HG02973 (cell line): ENCODE results near the gene PTPRG.
"Not testable (repeated sequence)": the region's sequence is repeated elsewhere in the genome, so short reads cannot be mapped to it uniquely, and the experiment has no call there.

Source experiments
- ATAC-seq: cut with Tn5 transposase; IDR thresholded peaks from one replicate; pipeline ENCODE4 v1.9.1; 2021; ENCODE audit warnings: moderate library complexity; ENCODE audit not compliant: unreplicated experiment

PTPRG gene

DNA sequence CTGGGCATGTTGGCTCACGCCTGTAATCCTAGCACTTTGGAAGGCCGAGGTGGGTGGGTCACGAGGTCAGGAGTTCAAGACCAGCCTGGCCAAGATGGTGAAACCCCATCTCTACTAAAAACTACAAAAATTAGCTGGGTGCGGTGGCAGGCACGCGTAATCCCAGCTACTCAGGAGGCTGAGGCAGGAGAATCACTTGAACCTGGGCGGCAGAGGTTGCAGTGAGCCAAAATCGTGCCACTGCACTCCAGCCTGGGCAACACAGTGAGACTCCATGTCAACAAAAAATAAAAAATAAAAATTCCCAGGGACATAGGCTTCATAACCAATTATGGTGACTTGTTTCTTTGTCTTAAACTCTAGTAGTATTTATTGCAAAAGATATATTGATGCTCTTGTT lies 155.3 kb downstream of the PTPRG start:
- ATAC-seq = not testable (repeated sequence)

GRCh38 chr3:61718565-61718964 lies 157.2 kb downstream of the PTPRG start:
- ATAC-seq = no peak

- ATAC-seq = no peak
These were observed 158.1 kb downstream of the PTPRG start for GRCh38 chr3:61719278-61719977.

GRCh38 chr3:61723038-61723437 lies 161.7 kb downstream of the PTPRG start:
- ATAC-seq = no peak

GRCh38 chr3:61724183-61724582 lies 162.8 kb downstream of the PTPRG start:
- ATAC-seq = peak; percentile 60

- no peak for ATAC-seq
These were observed 163.4 kb downstream of the PTPRG start for GRCh38 chr3:61724801-61725200.

GRCh38 chr3:61725851-61726333 lies 164.5 kb downstream of the PTPRG start:
- no peak for ATAC-seq

DNA sequence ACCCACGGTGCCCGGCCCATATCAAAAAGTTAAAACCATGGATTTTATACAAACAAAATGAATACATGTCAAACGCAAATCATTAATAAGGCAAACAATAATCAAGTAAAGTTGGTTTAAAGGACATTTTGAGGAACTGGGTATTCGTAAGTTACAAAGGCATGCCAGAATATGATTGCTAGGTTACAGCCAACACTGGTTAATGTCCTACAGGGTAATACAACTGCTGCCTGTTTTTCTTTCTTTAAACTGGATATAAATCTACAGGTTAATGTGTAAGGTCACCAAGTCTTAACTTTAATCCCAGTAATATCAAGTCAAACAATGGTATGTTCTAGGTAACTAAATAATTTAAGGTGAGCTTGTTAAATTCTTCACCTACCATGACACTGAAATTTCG lies 166.1 kb downstream of the PTPRG start:
- no peak for ATAC-seq

- no peak for ATAC-seq
These were observed 167.8 kb downstream of the PTPRG start for GRCh38 chr3:61729038-61729634.

DNA sequence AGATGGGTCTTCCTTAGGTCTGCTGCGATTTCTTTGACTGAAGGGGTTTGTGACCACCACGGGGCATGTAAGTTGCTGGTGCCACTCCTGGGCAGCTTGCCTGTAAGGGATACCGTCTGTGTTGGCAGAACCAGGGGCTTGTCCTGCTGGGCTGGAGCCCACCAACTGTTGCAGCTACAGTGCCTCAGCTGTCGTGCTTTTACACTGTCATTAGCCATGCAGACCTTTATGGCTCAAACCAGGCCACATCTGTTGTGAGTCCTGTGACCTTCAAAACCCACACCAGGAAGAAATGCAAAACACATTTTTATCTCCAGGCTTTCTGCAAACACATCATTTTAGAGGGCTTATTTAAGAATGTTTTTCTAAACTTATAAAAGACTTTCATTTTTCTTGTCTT lies 168.7 kb downstream of the PTPRG start:
- no peak for ATAC-seq

DNA sequence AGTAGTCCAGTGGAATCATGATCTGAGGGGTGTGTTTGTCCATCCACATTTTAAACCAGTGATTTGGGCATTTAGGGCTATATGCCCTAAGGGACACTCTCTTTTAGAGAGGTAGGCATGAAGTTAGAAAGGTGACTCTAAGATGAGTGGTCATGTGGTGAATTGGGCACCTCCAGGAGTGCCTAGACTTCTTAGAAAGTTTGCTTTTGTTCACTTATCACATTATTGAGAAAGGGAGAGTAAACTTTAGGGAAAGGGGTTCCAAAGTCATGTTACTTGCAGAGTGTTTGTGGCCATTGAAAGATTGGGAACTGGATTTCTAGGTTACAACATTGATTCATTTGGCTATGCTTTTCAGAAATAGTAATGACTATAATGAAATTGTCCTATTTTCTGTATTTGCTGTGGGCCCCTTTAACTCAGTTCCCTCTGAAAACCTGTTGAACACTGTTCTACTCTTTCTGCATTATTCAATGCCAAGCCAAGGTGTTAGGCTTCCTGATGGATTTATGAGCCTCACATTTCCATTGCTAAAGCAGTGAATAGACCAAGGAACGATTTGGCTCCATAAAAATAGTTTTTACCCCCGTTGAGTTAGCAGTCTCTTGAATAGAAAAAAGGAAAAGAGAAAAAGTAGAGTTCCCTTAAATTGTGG lies 169.3 kb downstream of the PTPRG start:
- no peak for ATAC-seq

DNA sequence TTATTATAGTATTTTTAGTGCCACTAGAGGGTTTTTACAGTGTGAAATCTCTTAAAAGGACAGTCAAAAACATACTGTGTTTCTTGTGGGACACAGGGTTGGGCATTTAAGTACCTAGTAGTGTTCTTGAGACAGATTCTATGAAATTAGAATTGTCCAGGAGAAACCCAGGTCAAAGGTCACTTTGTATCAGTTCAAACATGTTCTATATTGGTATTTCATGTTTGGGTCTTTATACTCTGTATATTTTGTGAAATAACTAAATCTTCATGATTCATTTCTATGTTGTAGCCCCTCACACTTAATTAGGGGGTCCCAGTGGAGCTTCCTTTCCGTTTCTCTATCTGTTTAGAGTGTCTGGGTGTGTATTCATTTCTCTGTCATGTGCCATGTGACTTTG lies 171.6 kb downstream of the PTPRG start:
- ATAC-seq = no peak

- no peak for ATAC-seq
These were observed 172.5 kb downstream of the PTPRG start for GRCh38 chr3:61733876-61734275.

GRCh38 chr3:61734749-61735686 lies 173.6 kb downstream of the PTPRG start:
- ATAC-seq = no peak

- no peak for ATAC-seq
These were observed 175.1 kb downstream of the PTPRG start for GRCh38 chr3:61736506-61736905.

GRCh38 chr3:61739640-61740039 lies 178.3 kb downstream of the PTPRG start:
- no peak for ATAC-seq

- no peak for ATAC-seq
These were observed 179.1 kb downstream of the PTPRG start for GRCh38 chr3:61740494-61740893.

DNA sequence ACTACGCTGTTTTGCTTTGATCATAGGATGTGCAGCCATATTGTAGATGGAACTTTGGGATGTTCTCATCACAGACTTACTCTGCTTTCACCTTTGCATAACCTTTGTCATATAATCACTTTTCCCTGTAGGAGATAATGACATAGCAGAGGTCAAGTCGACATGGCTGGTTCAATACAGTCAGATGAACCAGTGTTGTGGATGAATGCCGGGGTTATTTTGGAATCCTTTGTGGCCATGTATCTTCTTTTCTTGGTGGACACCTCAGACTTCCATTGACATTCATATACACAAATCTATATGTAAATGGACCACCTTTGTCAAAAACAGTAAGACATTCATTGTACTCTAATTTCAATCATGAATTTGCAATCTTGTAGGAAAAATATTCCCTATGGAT lies 180.2 kb downstream of the PTPRG start:
- ATAC-seq = no peak

DNA sequence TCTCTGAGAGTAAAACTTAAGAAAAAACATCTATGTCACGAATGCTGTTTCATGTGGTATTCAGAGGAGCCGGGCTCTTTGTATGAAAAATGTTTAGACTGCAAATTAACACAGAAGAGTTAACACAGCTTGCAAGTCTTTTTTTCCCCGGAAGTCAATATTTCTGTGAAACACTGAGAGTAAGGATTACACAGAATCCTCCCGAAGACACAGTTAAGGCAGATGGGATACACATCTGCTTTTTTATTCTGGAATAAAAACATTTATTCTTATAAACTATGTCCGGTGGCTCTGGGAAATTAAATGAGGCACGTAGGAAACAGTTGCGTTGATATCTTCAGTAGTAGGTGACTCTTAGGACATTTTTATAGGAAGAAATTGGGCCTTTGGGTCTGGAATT lies 180.6 kb downstream of the PTPRG start:
- ATAC-seq = no peak

GRCh38 chr3:61743067-61743466 lies 181.7 kb downstream of the PTPRG start:
- ATAC-seq = no peak

- ATAC-seq = no peak
These were observed 182.4 kb downstream of the PTPRG start for GRCh38 chr3:61743686-61744242.
